Tibial nerve (tissue), 4 donors: Measurements from ENCODE around the gene MERTK. TPM values are rescaled to one million over a fixed set of nuclear protein-coding genes. Genes with fewer than 3 reads are reported as not detected.

ENCODE experiments used
- DNase-seq, 2 donors: peaks; one replicate each; pipeline ENCODE4 v3.0.0-alpha.2; 2019; ENCODE audit warnings: low spot score in 2 of 2
- H3K27ac ChIP-seq, 4 donors: fragments of 200-600 bp; sonication (generic) in 3 of 4; one replicate each; pipeline ENCODE4 v1.5.1; 2017 to 2019; ENCODE audit warnings: mild to moderate bottlenecking in 1 of 4
- H3K27me3 ChIP-seq, 2 donors: fragments of 200-600 bp; sonication (generic) in 1 of 2; one replicate each; pipeline versions ENCODE4 v1.5.1 to v1.6.0; 2017 to 2019
- H3K36me3 ChIP-seq, 3 donors: fragments of 200-600 bp; sonication (generic); one replicate each; pipeline ENCODE4 v1.5.1; 2018 to 2019
- H3K4me1 ChIP-seq, 4 donors: fragments of 200-600 bp; sonication (generic) in 3 of 4; one replicate each; pipeline ENCODE4 v1.5.1; 2017 to 2019
- H3K4me3 ChIP-seq, 4 donors: fragments of 200-600 bp; sonication (generic) in 3 of 4; one replicate each; pipeline ENCODE4 v1.5.1; 2017 to 2019; ENCODE audit warnings: mild to moderate bottlenecking in 1 of 4, moderate library complexity in 1 of 4
- H3K9me3 ChIP-seq, 4 donors: fragments of 200-600 bp; sonication (generic) in 3 of 4; one replicate each; pipeline ENCODE4 v1.5.1; 2017 to 2019
- CTCF ChIP-seq, 5 experiments: fragments of 200-600 bp in 3 of 5; fragments of 450-650 bp in 2 of 5; sonication (generic) in 3 of 5; IDR thresholded peaks; one replicate each; pipeline ENCODE4 v1.5.1; 2016 to 2019; ENCODE audit warnings: antibody characterized with exemption in 5 of 5, mild to moderate bottlenecking in 3 of 5, moderate library complexity in 2 of 5
- EP300 ChIP-seq, 2 donors: sonication (generic); formaldehyde crosslinking; IDR thresholded peaks; one replicate each; pipeline ENCODE4 v1.6.1; 2017; ENCODE audit warnings: antibody characterized with exemption in 2 of 2, mild to moderate bottlenecking in 1 of 2
- POLR2A ChIP-seq, 2 donors: fragments of 450-650 bp; IDR thresholded peaks; one replicate each; pipeline ENCODE4 v1.6.1; 2017; ENCODE audit warnings: antibody characterized with exemption in 2 of 2, mild to moderate bottlenecking in 2 of 2, moderate library complexity in 2 of 2
- WGBS, 2 donors: methylation state at CpG; one replicate each; pipeline ENCODE4 v1.1.5; 2018; 5-methylcytosine and 5-hydroxymethylcytosine counted together
- small RNA-seq: library from RNA; depleted of rRNA; stranded (forward); fragments of <200 nt; gene quantifications from one replicate; pipeline ENCODE3, GENCODE V24; 2016
- total RNA-seq, 4 donors: library from RNA; depleted of rRNA; stranded (reverse); fragments of >200 nt; gene quantifications; one replicate each; pipeline ENCODE4 v1.1.0, GENCODE V29; 2016

Gene MERTK
- total RNA-seq, 4 donors from 2014 or later, result 22.7 to 61.8 (median 29.3) TPM

- DNase-seq, result no peak
- Histone ChIP-seq H3K4me3 (no peak overlapping the region), H3K9me3 (no peaks in the 10 kb centered on the region), H3K36me3 (peaks cover 0 to 71% (median 0%) of the 10 kb centered on the region in 3 donors), H3K4me1 (no peaks in the 10 kb centered on the region), H3K27me3 (no peaks in the 10 kb centered on the region), H3K27ac (no peak overlapping the region)
- WGBS, 2 donors, result 64 to 89% methylated on average over 1 of the region's 1 CpG
- TF ChIP-seq POLR2A (IDR thresholded peaks at IDR 0.05) (no peak), EP300 (IDR thresholded peaks at IDR 0.05) (no peak), CTCF (IDR thresholded peaks at IDR 0.05) (no peak)
Observed at GRCh38 chr2:112077814-112078213, 179.4 kb downstream of the MERTK start.

Small RNA genes within 50 kb of the gene (small RNA-seq; reads per million reads assigned to genes)
- not detected for gene RN7SL297P

Other genes with a start within 250 kb of the MERTK start
- gene ANAPC1, start 14.4 kb upstream of the MERTK start, total RNA-seq, result 10 to 100 TPM; 31.0 to 75.3 (median 58.2) TPM
- 10 to 100 TPM; 11.9 to 20.1 (median 18.2) TPM for gene TMEM87B, start 156.7 kb downstream of the MERTK start, total RNA-seq
- 1 to 10 TPM in 3 of 4 donors, under 1 TPM in 1; 0.60 to 3.9 (median 2.6) TPM for gene FBLN7, start 239.8 kb downstream of the MERTK start, total RNA-seq